NOMO-1 treated with dmso at 0.1 percent for 144 hours (cell line): ENCODE results near the gene AMIGO2.

Source experiments
- DNase-seq: peaks from one replicate; lab custom pipeline; 2025; ENCODE audit not compliant: unreplicated experiment; lab: John Stamatoyannopoulos, UW

Gene AMIGO2

DNA sequence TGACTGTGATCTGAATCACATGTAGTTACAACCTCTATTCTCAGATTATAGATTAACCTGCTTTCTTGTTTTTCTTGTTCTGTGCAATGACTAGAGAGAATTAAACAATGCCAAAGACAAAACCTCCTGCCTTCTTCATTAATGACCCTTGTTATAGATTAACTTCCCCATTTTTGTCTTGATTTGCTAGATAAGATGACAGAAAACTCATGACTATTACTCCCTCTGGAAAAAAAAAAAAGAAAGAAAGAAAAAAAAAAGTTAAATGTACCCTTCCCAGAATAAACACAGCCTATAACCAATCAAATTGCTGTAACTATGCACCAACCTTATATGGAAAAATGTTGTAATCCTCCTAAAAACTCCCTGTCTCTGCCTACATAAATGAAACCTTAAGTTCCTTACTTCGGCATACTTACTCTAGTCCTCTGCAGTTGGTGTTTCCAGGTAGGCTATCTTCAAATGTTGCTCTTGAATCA is 41.5 kb downstream of the AMIGO2 start:
- DNase-seq: no peak

DNA sequence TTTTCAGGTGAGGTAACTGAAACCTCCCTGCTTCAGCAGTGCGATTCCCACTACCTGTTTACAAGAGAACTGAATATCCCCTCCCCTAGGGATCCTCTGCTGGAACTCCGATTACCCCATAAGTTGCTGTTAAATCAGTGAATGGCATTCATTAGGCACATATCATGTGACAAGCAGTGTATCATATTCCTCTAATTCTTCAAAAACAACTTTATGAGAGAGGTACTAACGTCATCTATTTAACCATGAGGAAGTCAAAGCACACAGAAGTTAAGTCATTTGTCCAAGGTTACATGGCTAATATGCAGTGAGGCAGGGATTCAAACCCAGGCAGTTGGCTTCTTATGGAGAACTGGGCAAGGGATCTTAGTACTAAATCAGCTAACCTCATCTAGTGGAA is 44.3 kb downstream of the AMIGO2 start:
- DNase-seq: no peak

DNA sequence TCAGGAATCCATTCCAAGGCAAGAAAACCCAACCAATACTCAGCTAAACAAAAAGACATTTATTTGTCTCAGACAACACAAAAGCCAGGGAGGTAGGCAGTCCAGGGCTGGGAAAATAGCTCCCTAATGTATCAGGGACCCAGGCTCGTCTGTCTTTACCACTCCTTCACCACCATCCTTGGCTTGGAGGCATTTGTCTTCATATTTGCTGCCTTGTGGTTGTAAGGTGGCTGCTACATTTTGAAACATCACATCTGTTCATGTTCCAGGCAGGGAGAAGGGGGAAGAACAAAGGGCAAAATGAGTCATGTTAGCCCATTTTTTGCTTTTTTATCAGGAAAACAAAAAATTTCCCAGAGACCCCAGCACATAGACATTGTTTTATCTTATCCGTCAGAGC is 45.1 kb downstream of the AMIGO2 start:
- no peak for DNase-seq

DNA sequence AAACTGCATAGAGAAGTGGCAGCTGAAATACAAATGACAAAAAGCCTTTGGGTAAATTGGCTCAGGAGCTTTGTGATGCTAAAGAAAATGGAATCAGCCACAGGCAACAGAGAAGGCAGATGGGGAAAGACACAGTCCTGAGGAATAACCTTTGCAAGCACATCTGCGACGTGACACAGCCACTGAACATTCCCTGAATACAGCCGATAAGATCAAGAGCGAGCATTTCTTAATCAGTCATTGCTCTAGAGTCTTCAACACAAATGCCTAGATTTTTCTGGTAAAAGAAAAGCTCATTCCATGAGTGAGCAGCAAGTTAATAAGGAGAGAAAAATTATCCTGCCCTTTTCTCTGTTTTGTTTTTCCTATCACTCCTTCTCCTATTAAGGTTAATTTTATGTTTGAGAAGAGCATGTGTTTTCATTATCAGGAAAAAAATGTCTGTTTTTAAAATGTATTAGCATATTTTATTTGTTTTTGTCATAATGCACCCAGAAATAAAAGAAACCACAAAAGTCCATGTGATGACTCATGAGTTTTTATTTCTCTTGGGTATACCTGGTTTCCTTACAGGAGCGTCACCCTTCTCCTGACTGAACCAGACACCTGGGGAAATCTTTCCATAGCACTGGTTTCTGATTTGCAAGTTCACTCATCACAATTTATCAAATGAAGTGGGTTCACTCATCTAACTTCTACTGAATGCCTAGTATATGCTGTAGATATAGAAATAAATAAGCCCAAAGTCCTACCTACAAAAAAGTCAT is 45.8 kb downstream of the AMIGO2 start:
- no peak for DNase-seq

DNA sequence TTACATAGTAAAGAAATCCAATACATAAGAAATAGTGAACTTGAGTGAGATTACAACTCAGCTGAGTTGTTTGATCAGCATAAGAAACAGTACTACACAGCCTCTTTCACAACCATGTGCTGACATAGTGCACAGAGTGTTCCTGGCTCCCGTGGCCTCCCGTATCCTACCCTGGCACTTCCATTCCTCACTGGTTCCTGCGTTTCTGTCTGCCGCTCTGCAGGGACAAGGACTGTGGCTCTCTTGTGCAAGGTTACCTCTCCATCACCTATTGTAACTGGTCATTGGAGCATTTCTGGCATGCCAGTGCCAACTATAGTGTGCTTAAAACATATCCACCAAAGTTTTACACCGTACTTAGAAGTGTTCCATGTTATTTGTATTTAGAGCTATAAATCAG is 46.7 kb downstream of the AMIGO2 start:
- no peak for DNase-seq

DNA sequence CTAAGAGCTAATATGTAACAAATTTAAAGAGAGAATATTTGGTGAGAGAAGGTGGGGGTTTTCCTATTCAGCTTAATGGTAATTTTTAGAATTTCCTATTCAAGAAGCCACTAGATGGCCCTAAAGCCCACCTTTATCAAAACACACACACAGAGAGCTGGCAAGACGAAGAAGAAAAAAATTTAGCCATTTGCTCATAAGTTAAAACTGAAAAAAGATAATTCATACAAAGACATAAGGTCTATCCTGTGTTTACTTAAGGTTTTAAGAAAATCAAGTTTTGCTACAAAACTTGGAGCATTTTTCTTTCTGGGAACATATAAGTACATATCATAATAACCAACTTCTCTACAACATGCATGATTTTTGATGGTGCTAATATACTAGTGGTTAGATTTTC is 47.1 kb downstream of the AMIGO2 start:
- DNase-seq: no peak

DNA sequence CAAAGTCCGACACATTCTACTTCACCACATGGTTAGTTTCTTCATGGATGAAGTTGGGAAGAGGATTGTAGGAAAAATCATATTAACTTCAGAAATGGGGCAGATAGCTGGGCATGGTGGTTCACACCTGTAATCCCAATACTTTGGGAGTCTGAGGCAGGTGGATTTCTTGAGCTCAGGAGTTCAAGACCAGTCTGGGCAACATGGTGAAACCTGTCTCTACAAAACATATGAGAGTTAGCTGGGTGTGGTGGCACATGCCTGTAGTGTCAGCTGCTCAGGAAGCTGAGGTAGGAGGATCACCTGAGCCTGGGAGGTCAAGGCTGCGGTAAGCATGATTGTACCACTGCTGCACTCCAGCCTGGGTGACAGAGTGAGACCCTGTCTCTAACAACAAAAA is 49.9 kb downstream of the AMIGO2 start:
- DNase-seq: no peak

DNA sequence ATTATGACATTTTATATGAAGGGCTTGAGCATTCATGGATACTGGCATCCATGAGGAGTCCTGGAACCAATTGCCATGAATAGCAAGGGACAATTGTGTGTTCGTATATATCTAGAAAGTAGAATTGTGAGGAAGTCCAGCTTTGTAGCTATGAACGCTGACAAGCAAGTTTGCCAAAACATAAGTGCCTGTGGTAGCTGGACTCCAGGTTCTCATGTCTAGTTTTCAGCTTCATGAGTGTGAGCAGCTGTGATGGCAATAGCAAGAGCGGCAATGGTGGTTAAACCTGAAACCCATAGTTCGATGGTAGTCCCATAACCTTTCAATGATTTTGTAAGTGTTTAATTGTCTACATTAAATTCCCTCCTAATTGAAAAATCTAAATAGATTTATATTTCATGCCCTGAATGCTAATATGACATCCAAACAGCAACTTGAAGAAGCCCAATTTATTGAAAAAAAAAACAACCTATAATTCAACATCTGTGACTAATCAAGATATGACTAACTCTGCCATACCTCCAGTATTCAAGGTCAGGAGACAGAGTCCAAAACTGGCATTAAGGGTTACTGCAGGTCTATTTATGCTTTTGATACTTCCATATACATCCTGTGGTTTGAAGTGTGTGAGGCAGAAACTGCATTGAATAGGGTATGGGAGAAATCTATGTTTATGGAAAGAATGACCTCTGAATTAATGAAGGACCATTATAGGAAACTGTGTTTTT is 50.6 kb downstream of the AMIGO2 start:
- no peak for DNase-seq

DNA sequence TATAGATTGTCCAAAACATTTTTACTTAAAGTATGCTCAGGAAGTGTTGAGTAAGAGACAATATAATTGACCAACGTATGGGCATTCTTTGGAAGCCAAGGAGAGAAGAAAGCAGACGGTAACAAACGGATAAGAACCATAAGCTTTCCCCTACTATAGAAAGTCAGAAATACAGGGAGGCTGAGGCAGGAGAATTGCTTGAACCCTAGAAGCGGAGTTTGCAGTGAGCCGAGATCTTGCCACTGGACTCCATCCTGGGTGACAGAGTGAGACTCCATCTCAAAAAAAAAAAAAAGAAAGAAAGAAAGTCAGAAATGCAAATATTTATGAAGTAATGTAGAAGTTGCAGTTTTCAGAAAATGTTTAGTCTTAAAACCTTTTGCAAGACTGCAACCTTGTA is 51.6 kb downstream of the AMIGO2 start:
- no peak for DNase-seq
